Subcutaneous abdominal adipose tissue (tissue), 5 donors: ENCODE results near the gene UGGT1.
"Not testable (repeated sequence)": the region's sequence is repeated elsewhere in the genome, so short reads cannot be mapped to it uniquely, and the experiment has no call there.

ENCODE experiments used
- H3K27ac ChIP-seq: one replicate; pipeline ENCODE4 v1.7.0; 2013; ENCODE audit warnings: low read depth, mild to moderate bottlenecking, inconsistent platforms, low read length, moderate library complexity
- H3K27me3 ChIP-seq, 5 donors: one replicate each; pipeline ENCODE4 v1.7.0; 2013; ENCODE audit warnings: low read length in 5 of 5, inconsistent platforms in 1 of 5; ENCODE audit not compliant: control insufficient read depth in 5 of 5, insufficient read depth in 4 of 5
- H3K36me3 ChIP-seq, 5 donors: one replicate each; pipeline ENCODE4 v1.7.0; 2013; ENCODE audit warnings: low read length in 5 of 5; ENCODE audit not compliant: control insufficient read depth in 5 of 5, insufficient read depth in 5 of 5
- H3K4me1 ChIP-seq, 5 donors: one replicate each; pipeline ENCODE4 v1.7.0; 2013; ENCODE audit warnings: low read length in 5 of 5, mild to moderate bottlenecking in 3 of 5, moderate library complexity in 1 of 5; ENCODE audit not compliant: control insufficient read depth in 5 of 5, insufficient read depth in 5 of 5
- H3K4me3 ChIP-seq, 5 donors: one replicate each; pipeline ENCODE4 v1.7.0; 2013; ENCODE audit warnings: low read length in 5 of 5, low read depth in 1 of 5
- H3K9ac ChIP-seq, 5 donors: one replicate each; pipeline ENCODE4 v1.7.0; 2013; ENCODE audit warnings: low read length in 5 of 5, mild to moderate bottlenecking in 4 of 5, moderate library complexity in 3 of 5
- H3K9me3 ChIP-seq, 5 donors: one replicate each; pipeline ENCODE4 v1.7.0; 2013; ENCODE audit warnings: low read length in 5 of 5; ENCODE audit not compliant: control insufficient read depth in 5 of 5
- donor health status: healthy.
- donor health status: healthy.
- donor health status: healthy.
- donor health status: healthy.
- donor health status: healthy.

The UGGT1 gene

DNA sequence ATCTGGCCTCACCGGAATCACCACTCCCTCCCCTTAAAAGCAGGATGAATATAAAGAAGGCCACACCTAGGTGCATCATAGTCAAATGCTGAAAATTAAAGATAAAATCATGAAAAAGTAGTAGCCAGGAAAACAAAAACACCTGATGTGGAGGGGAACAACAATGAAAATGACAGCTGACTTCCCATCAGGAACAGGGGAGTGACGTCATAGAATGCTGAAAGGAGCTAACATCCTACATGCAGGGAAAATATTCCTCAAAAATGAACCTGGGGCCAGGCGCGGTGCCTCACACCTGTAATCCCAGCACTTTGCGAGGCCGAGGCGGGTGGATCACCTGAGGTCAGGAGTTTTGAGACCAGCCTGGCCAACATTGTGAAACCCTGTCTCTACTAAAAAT, 108.1 kb downstream of the UGGT1 start:
- H3K9me3 ChIP-seq = no peaks in the 10 kb centered on the region
- no peak overlapping the region for H3K4me3 ChIP-seq
- peaks cover 0 to 12% (median 5%) of the 10 kb centered on the region in 5 donors for H3K4me1 ChIP-seq
- no peak overlapping the region for H3K9ac ChIP-seq
- no peaks in the 10 kb centered on the region for H3K27me3 ChIP-seq
- no peak overlapping the region for H3K27ac ChIP-seq
- H3K36me3 ChIP-seq = no peaks in the 10 kb centered on the region

GRCh38 chr2:128202791-128203190, 111.8 kb downstream of the UGGT1 start:
- Histone ChIP-seq H3K27me3 (no peaks in the 10 kb centered on the region), H3K36me3 (no peaks in the 10 kb centered on the region), H3K9ac (no peak overlapping the region), H3K4me1 (peaks cover 0 to 5% (median 0%) of the 10 kb centered on the region in 5 donors), H3K9me3 (peaks cover 0 to 3% (median 0%) of the 10 kb centered on the region in 5 donors), H3K27ac (no peak overlapping the region), H3K4me3 (no peak overlapping the region)

GRCh38 chr2:128206245-128206644, 115.2 kb downstream of the UGGT1 start:
- Histone ChIP-seq H3K36me3 (no peaks in the 10 kb centered on the region), H3K4me3 (no peak overlapping the region), H3K9me3 (peaks cover 0 to 4% (median 2%) of the 10 kb centered on the region in 5 donors), H3K27me3 (no peaks in the 10 kb centered on the region), H3K27ac (no peak overlapping the region), H3K4me1 (no peaks in the 10 kb centered on the region), H3K9ac (no peak overlapping the region)

- H3K4me3 ChIP-seq = no peak overlapping the region
- H3K9ac ChIP-seq = no peak overlapping the region
- no peaks in the 10 kb centered on the region for H3K4me1 ChIP-seq
- no peak overlapping the region for H3K27ac ChIP-seq
- no peaks in the 10 kb centered on the region for H3K27me3 ChIP-seq
- H3K36me3 ChIP-seq = no peaks in the 10 kb centered on the region
- peaks cover 0 to 4% (median 2%) of the 10 kb centered on the region in 5 donors for H3K9me3 ChIP-seq
Observed at GRCh38 chr2:128208023-128208422, 117.0 kb downstream of the UGGT1 start.

DNA sequence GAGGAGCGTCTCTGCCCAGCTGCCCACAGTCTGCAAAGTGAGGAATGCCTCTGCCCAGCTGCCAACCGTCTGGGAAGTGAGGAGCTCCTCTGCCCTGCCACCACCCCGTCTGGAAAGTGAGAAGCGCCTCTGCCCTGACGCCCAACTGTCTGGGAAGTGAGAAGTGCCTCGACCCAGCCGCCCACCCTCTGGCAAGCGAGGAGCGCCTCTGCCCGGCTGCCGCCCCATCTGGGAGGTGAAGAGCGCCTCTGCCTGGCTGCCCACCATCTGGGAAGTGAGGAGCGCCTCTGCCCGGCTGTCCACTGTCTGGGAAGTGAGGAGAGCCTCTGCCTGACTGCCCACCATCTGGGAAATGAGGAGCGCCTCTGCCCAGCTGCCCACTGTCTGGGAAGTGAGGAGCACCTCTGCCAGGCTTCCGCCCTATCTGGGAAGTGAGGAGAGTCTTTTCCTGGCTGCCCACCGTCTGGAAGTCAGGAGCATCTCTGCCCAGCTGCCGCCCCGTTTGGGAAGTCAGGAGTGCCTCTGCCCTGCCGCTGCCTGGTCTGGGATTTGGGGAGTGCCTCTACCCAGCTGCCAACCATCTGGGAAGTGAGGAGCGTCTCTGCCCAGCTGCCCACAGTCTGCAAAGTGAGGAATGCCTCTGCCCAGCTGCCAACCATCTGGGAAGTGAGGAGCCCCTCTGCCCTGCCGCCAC, 117.8 kb downstream of the UGGT1 start:
- H3K4me3 ChIP-seq, H3K27ac ChIP-seq, H3K4me1 ChIP-seq, H3K9me3 ChIP-seq, H3K27me3 ChIP-seq, H3K9ac ChIP-seq, H3K36me3 ChIP-seq: not testable (repeated sequence)

GRCh38 chr2:128214251-128214650, 123.3 kb downstream of the UGGT1 start:
- H3K36me3 ChIP-seq = no peaks in the 10 kb centered on the region
- no peak overlapping the region for H3K4me3 ChIP-seq
- H3K4me1 ChIP-seq = no peaks in the 10 kb centered on the region
- H3K9me3 ChIP-seq = no peaks in the 10 kb centered on the region
- H3K27ac ChIP-seq = no peak overlapping the region
- H3K9ac ChIP-seq = no peak overlapping the region
- H3K27me3 ChIP-seq = no peaks in the 10 kb centered on the region

DNA sequence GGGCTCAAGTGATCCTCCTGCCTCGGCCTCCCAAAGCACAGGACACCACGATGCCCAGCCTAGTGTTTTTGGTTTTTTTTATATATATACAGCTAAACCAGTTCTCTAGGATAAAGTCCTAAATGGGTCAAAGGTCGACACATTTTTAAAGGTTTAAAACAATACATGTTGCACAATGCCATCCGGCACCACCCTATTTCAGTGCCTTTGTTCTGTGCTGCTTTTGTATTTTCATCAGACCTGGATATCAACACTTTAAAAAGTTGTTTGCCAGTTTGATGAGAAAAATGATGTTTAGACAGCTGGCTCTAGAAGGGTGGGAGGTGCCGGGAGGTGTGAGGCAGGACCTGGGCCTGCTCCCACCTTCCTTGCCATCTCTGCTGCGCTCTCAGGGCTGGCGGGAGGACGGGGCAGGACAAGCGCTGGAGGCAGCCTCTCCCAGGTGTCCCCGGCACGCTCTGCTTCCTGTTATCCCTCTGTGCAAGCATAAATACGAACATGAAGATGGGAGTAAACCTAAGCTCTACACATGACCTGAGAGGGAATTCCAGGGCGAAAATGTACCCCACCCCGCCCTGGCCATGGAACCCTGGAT, 124.0 kb downstream of the UGGT1 start:
- no peaks in the 10 kb centered on the region for H3K4me1 ChIP-seq
- H3K27ac ChIP-seq = no peak overlapping the region
- no peaks in the 10 kb centered on the region for H3K27me3 ChIP-seq
- H3K9ac ChIP-seq = no peak overlapping the region
- H3K36me3 ChIP-seq = no peaks in the 10 kb centered on the region
- no peak overlapping the region for H3K4me3 ChIP-seq
- no peaks in the 10 kb centered on the region for H3K9me3 ChIP-seq

GRCh38 chr2:128215897-128216642, 125.1 kb downstream of the UGGT1 start:
- no peaks in the 10 kb centered on the region for H3K9me3 ChIP-seq
- H3K27me3 ChIP-seq = no peaks in the 10 kb centered on the region
- no peaks in the 10 kb centered on the region for H3K4me1 ChIP-seq

DNA sequence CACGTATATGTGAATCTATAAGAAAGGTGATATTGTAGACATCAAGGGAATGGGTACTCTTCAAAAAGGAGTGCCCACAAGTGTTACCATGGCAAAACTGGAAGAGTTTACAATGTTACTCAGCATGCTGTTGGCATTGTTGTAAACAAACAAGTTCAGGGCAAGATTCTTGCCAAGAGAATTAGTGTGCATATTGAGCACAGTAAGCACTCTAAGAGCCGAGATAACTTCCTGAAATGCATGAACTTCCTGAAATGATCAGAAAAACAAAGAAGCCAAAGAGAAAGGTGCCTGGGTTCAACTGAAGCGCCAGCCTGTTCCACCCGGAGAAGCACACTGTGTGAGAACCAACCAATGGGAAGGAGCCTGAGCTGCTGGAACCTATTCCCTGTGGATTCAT, 126.7 kb downstream of the UGGT1 start:
- H3K27ac ChIP-seq = no peak overlapping the region
- H3K4me3 ChIP-seq = no peak overlapping the region
- H3K9ac ChIP-seq = no peak overlapping the region
- no peaks in the 10 kb centered on the region for H3K27me3 ChIP-seq
- H3K4me1 ChIP-seq = no peaks in the 10 kb centered on the region
- no peaks in the 10 kb centered on the region for H3K36me3 ChIP-seq
- no peaks in the 10 kb centered on the region for H3K9me3 ChIP-seq

More at GRCh38 chr2:128215897-128216642, 125.1 kb downstream of the UGGT1 start:
- H3K4me3 ChIP-seq = no peak overlapping the region
- H3K36me3 ChIP-seq = no peaks in the 10 kb centered on the region
- H3K9ac ChIP-seq = no peak overlapping the region
- no peak overlapping the region for H3K27ac ChIP-seq

DNA sequence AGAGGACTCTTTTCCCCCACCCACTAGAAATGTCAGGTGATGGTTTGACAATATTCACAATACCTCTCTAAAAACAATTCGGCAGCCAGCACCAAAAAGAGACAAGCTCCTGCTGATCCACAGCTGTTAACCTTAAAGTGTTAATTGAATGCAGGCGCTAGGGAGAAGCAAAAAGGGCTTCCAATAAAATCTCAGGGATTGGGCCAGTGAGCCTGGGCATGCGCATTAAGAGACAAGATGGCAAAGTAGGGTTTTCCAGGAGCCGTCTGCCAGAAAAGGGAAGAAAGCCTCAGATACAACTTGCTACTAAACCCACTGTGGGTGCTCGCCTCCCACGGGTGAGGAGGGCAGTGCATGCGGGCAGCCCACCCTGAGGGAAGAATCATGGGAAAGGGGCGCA, 128.9 kb downstream of the UGGT1 start:
- H3K9ac ChIP-seq = no peak overlapping the region
- H3K9me3 ChIP-seq = no peaks in the 10 kb centered on the region
- no peak overlapping the region for H3K27ac ChIP-seq
- H3K36me3 ChIP-seq = no peaks in the 10 kb centered on the region
- H3K27me3 ChIP-seq = no peaks in the 10 kb centered on the region
- no peaks in the 10 kb centered on the region for H3K4me1 ChIP-seq
- H3K4me3 ChIP-seq = no peak overlapping the region
